Measurements from ENCODE around the gene CCDC92. TPM values are rescaled to one million over a fixed set of nuclear protein-coding genes. Genes with fewer than 3 reads are reported as not detected.

The CCDC92 gene
- total and polyA plus RNA-seq, 2 of the 13 experiments (the other 11 are each of a cell fraction or from before 2014, with no cell fraction given) = 5.4 to 14.7 TPM

- H3K27me3 ChIP-seq (ENCODE audit: control insufficient read depth in 1 of 2, insufficient read depth in 2 of 2, low read length in 2 of 2) = peaks cover 2 to 44% of the 10 kb centered on the region in 2 experiments; a peak in 4 of 5 replicates
- no peak overlapping the region for H3K4me2 ChIP-seq (ENCODE audit: low read depth, low read length)
- H3K79me2 ChIP-seq (ENCODE audit: insufficient read depth, low read length) = no peaks in the 10 kb centered on the region
- no peak overlapping the region for H2AFZ ChIP-seq (ENCODE audit: low read length)
- no peak overlapping the region for H3K9ac ChIP-seq (ENCODE audit: insufficient read depth, low read depth, low read length)
- in situ Hi-C loops (cut with HindIII; ENCODE audit: extremely low pct_ligation_motif_present, low pct_unique_long_range_greater_than_20kb) (no loop called here), intact Hi-C loops (cut with micrococcal nuclease; ENCODE audit: unreplicated experiment) (no loop called here)
- POLR2A ChIA-PET = no interaction called here
- DNase-seq (ENCODE audit: low spot score) (no peak), ATAC-seq (no peak), FAIRE-seq (no peak)
- H4K20me1 ChIP-seq (ENCODE audit: insufficient read depth, low read length) = no peaks in the 10 kb centered on the region
- TF ChIP-seq ZNF567 (CRISPR knock-in tag; IDR thresholded peaks at IDR 0.05; ENCODE audit: borderline replicate concordance) (no peak), CC2D1A (CRISPR knock-in tag; IDR thresholded peaks at IDR 0.05) (no peak), CCAR2 (optimal IDR thresholded peaks at IDR 0.05; ENCODE audit: low read depth, low read length) (no peak), HMGXB4 (CRISPR knock-in tag; IDR thresholded peaks at IDR 0.05; ENCODE audit: borderline replicate concordance in 1 of 2, low read depth in 1 of 2) (no peak), ZBTB42 (CRISPR knock-in tag; IDR thresholded peaks at IDR 0.05) (no peak), ZNF761 (CRISPR knock-in tag; conservative IDR thresholded peaks at IDR 0.05) (no peak), CSRNP1 (CRISPR knock-in tag; IDR thresholded peaks at IDR 0.05) (no peak), MAFG (CRISPR knock-in tag; IDR thresholded peaks at IDR 0.05) (no peak), KIAA2018 (CRISPR knock-in tag; IDR thresholded peaks at IDR 0.05; ENCODE audit: borderline replicate concordance) (no peak)
- WGBS (ENCODE audit: low lambda C conversion rate) = 44% methylated on average over 12 of the region's 13 CpGs
- H3K27ac ChIP-seq (ENCODE audit: extremely low read length, insufficient read depth, low read length) = no peak overlapping the region
- H3K4me3 ChIP-seq (replicated peaks in 1 of 3; ENCODE audit: insufficient read depth in 1 of 3, low read depth in 2 of 3, low read length in 3 of 3) = no peak overlapping the region
- H3K4me1 ChIP-seq (ENCODE audit: insufficient read depth, low read length) = peaks cover 11% of the 10 kb centered on the region
- BruUV-seq (replicated peaks) = no TSS peak
- H3K9me3 ChIP-seq (ENCODE audit: low read length) = no peaks in the 10 kb centered on the region
- CTCF ChIA-PET (ENCODE audit: low intra/inter-chr PET ratio, low total read pairs) = no interaction called here
- no peaks in the 10 kb centered on the region for H3K36me3 ChIP-seq (replicated peaks in 1 of 2; ENCODE audit: control insufficient read depth in 1 of 2, insufficient read depth in 2 of 2, low read length in 2 of 2)
Observed at GRCh38 chr12:123902821-123903220, 69.8 kb downstream of the CCDC92 start.

Data from HepG2 (cell line).